ENCODE data around the gene AGFG2.
"Not testable (repeated sequence)": the region's sequence is repeated elsewhere in the genome, so short reads cannot be mapped to it uniquely, and the experiment has no call there.

DNA sequence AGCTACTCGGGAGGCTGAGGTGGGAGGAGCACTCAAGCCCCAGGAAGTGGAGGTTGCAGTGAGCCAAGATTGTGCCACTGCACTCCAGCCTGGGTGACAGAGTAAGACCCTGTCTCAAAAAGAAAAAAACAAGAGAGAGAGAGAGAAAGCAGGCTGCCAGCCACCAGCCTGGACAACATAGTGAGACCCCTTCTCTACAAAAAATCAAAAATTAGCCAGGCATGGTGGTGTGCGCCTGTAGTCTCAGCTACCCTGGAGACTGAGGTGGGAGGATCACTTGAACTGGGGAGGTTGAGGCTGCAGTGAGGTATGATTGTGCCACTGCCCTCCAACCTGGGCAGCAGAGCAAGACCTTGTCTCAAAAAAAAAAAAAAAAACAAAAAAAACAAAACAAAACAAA lies 2.3 kb upstream of the AGFG2 start:
- not testable (repeated sequence) for TF ChIP-seq EP300, POLR2AphosphoS5, POLR2A (IDR thresholded peaks at IDR 0.05)
- TF ChIP-seq, protein P1, sequence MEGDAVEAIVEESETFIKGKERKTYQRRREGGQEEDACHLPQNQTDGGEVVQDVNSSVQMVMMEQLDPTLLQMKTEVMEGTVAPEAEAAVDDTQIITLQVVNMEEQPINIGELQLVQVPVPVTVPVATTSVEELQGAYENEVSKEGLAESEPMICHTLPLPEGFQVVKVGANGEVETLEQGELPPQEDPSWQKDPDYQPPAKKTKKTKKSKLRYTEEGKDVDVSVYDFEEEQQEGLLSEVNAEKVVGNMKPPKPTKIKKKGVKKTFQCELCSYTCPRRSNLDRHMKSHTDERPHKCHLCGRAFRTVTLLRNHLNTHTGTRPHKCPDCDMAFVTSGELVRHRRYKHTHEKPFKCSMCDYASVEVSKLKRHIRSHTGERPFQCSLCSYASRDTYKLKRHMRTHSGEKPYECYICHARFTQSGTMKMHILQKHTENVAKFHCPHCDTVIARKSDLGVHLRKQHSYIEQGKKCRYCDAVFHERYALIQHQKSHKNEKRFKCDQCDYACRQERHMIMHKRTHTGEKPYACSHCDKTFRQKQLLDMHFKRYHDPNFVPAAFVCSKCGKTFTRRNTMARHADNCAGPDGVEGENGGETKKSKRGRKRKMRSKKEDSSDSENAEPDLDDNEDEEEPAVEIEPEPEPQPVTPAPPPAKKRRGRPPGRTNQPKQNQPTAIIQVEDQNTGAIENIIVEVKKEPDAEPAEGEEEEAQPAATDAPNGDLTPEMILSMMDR (IDR thresholded peaks at IDR 0.05), result not testable (repeated sequence)
